WTC11 (cell line): Measurements from ENCODE around the gene ZCCHC24. TPM values are rescaled to one million over a fixed set of nuclear protein-coding genes. Genes with fewer than 3 reads are reported as not detected.

Experiments
- ATAC-seq: fragments of 200-7000 bp; cut with Tn5 transposase; 2 replicates; pipeline ENCODE4 v1.10.0; 2021; ENCODE audit warnings: mild to moderate bottlenecking, moderate library complexity
- CTCF ChIA-PET: fragments of 300-600 bp; sonication (Branson Sonifier 250); formaldehyde crosslinking; loops from one replicate; lab custom pipeline; 2021; ENCODE audit warnings: antibody characterized with exemption; lab: Charles Lee
- POLR2A ChIA-PET: fragments of 350-600 bp; sonication (Branson Sonifier 250); formaldehyde crosslinking; loops from one replicate; lab custom pipeline; 2021; ENCODE audit warnings: antibody characterized with exemption; lab: Charles Lee
- DNase-seq: peaks from one replicate; pipeline ENCODE4 v3.0.0; 2021; ENCODE audit warnings: low spot score
- H3K27ac Mint-ChIP-seq: 2 replicates; pipeline ENCODE4 v1.8.0; 2021; ENCODE audit warnings: mixed read lengths
- H3K27me3 Mint-ChIP-seq: 2 replicates; pipeline ENCODE4 v1.8.0; 2021; ENCODE audit warnings: low read depth, mild to moderate bottlenecking, moderate library complexity, mixed read lengths
- H3K36me3 Mint-ChIP-seq: 2 replicates; pipeline ENCODE4 v1.8.0; 2021; ENCODE audit warnings: mixed read lengths
- H3K4me1 Mint-ChIP-seq: 2 replicates; pipeline ENCODE4 v1.8.0; 2022; ENCODE audit warnings: mixed read lengths
- H3K4me3 Mint-ChIP-seq: 2 replicates; pipeline ENCODE4 v1.8.0; 2021; ENCODE audit warnings: mild to moderate bottlenecking, moderate library complexity, mixed read lengths
- H3K9me3 Mint-ChIP-seq: 2 replicates; pipeline ENCODE4 v1.8.0; 2021; ENCODE audit warnings: mixed read lengths
- ARID4B ChIP-seq: sonication (generic); formaldehyde crosslinking; IDR thresholded peaks from 2 replicates; pipeline ENCODE4 v1.8.0; 2023; ENCODE audit warnings: missing genetic modification reagents, mild to moderate bottlenecking, borderline replicate concordance
- ATF1 ChIP-seq: sonication (generic); formaldehyde crosslinking; IDR thresholded peaks from 2 replicates; pipeline ENCODE4 v1.8.1; 2023; ENCODE audit warnings: mild to moderate bottlenecking, moderate library complexity, missing genetic modification reagents
- ATF2 ChIP-seq: sonication (generic); formaldehyde crosslinking; IDR thresholded peaks from 2 replicates; pipeline ENCODE4 v1.8.1; 2022; ENCODE audit warnings: low read depth, missing genetic modification reagents, borderline replicate concordance
- E2F4 ChIP-seq: sonication (generic); formaldehyde crosslinking; IDR thresholded peaks from 2 replicates; pipeline ENCODE4 v1.8.1; 2022; ENCODE audit warnings: low read depth, mild to moderate bottlenecking, moderate library complexity, missing genetic modification reagents, borderline replicate concordance
- FOXK1 ChIP-seq: sonication (generic); formaldehyde crosslinking; IDR thresholded peaks from 2 replicates; pipeline ENCODE4 v1.8.0; 2022; ENCODE audit warnings: mild to moderate bottlenecking, moderate library complexity, missing genetic modification reagents
- FOXP4 ChIP-seq: sonication (generic); formaldehyde crosslinking; IDR thresholded peaks from 2 replicates; pipeline ENCODE4 v1.8.0; 2022; ENCODE audit warnings: mild to moderate bottlenecking, missing genetic modification reagents
- HMGA2 ChIP-seq: fragments of 250-450 bp; sonication (Bioruptor Pico); IDR thresholded peaks from 2 replicates; pipeline ENCODE4 v1.4.0; 2021; ENCODE audit warnings: mild to moderate bottlenecking, moderate library complexity
- HMGXB4 ChIP-seq: sonication (generic); formaldehyde crosslinking; IDR thresholded peaks from 2 replicates; pipeline ENCODE4 v1.8.1; 2023; ENCODE audit warnings: mild to moderate bottlenecking, moderate library complexity, missing genetic modification reagents
- MYBL2 ChIP-seq: sonication (generic); formaldehyde crosslinking; IDR thresholded peaks from 2 replicates; pipeline ENCODE4 v1.8.1; 2023; ENCODE audit warnings: mild to moderate bottlenecking, moderate library complexity, missing genetic modification reagents
- RELA ChIP-seq: sonication (generic); formaldehyde crosslinking; IDR thresholded peaks from 2 replicates; pipeline ENCODE4 v1.8.1; 2022; ENCODE audit warnings: missing genetic modification reagents, mild to moderate bottlenecking, borderline replicate concordance
- TEAD4 ChIP-seq: sonication (generic); formaldehyde crosslinking; IDR thresholded peaks from 2 replicates; pipeline ENCODE4 v1.8.0; 2022; ENCODE audit warnings: mild to moderate bottlenecking, missing genetic modification reagents
- TP53 ChIP-seq: sonication (generic); formaldehyde crosslinking; IDR thresholded peaks from 2 replicates; pipeline ENCODE4 v1.8.1; 2023; ENCODE audit warnings: mild to moderate bottlenecking, missing genetic modification reagents
- ZNF121 ChIP-seq: sonication (generic); formaldehyde crosslinking; IDR thresholded peaks from 2 replicates; pipeline ENCODE4 v1.8.0; 2023; ENCODE audit warnings: missing genetic modification reagents
- ZNF219 ChIP-seq: sonication (generic); formaldehyde crosslinking; IDR thresholded peaks from 2 replicates; pipeline ENCODE4 v1.8.0; 2023; ENCODE audit warnings: missing genetic modification reagents, mild to moderate bottlenecking, borderline replicate concordance
- ZNF396 ChIP-seq: fragments of 250-450 bp; sonication (Bioruptor Pico); IDR thresholded peaks from 2 replicates; pipeline ENCODE4 v1.8.0; 2021; ENCODE audit warnings: mild to moderate bottlenecking, moderate library complexity, borderline replicate concordance
- total RNA-seq: library from RNA; stranded (reverse); gene quantifications from 3 replicates; pipeline ENCODE4 v1.2.3, GENCODE V29; 2021
- TF ChIP-seq, protein P1 (sequence below): fragments of 250-450 bp; sonication (Bioruptor Pico); IDR thresholded peaks from 2 replicates; pipeline ENCODE4 v1.9.0; 2021; ENCODE audit warnings: mild to moderate bottlenecking, borderline replicate concordance
- TF ChIP-seq, protein P2 (sequence below): sonication (generic); formaldehyde crosslinking; conservative IDR thresholded peaks from 2 replicates; pipeline ENCODE4 v1.8.1; 2023; ENCODE audit warnings: mild to moderate bottlenecking, low read depth, missing genetic modification reagents, moderate library complexity

Gene ZCCHC24
- total RNA-seq, 1 experiment from 2014 or later = 7.7 TPM

DNA sequence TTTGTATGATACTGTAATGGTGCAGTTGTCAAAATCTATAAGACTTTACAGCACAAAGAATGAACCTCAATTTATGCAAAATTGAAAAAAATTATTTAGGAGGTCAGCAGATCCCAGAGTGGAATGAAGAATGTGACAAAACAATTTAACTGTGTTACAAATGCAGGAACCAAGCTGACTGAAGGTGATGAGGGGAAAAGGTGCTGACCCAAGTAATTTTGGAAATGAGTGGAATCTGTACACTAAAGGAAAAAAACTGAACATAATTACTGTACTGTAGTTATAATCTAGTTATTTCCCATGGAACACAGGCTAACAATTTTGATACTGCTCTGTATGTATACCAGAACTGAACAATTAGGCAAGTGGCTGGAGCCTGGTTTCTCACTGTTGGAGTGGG lies 31.2 kb upstream of the ZCCHC24 start (continued):
- TF ChIP-seq, protein P1, sequence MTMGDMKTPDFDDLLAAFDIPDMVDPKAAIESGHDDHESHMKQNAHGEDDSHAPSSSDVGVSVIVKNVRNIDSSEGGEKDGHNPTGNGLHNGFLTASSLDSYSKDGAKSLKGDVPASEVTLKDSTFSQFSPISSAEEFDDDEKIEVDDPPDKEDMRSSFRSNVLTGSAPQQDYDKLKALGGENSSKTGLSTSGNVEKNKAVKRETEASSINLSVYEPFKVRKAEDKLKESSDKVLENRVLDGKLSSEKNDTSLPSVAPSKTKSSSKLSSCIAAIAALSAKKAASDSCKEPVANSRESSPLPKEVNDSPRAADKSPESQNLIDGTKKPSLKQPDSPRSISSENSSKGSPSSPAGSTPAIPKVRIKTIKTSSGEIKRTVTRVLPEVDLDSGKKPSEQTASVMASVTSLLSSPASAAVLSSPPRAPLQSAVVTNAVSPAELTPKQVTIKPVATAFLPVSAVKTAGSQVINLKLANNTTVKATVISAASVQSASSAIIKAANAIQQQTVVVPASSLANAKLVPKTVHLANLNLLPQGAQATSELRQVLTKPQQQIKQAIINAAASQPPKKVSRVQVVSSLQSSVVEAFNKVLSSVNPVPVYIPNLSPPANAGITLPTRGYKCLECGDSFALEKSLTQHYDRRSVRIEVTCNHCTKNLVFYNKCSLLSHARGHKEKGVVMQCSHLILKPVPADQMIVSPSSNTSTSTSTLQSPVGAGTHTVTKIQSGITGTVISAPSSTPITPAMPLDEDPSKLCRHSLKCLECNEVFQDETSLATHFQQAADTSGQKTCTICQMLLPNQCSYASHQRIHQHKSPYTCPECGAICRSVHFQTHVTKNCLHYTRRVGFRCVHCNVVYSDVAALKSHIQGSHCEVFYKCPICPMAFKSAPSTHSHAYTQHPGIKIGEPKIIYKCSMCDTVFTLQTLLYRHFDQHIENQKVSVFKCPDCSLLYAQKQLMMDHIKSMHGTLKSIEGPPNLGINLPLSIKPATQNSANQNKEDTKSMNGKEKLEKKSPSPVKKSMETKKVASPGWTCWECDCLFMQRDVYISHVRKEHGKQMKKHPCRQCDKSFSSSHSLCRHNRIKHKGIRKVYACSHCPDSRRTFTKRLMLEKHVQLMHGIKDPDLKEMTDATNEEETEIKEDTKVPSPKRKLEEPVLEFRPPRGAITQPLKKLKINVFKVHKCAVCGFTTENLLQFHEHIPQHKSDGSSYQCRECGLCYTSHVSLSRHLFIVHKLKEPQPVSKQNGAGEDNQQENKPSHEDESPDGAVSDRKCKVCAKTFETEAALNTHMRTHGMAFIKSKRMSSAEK (CRISPR knock-in tag) = no peak
- TF ChIP-seq ZNF121 (CRISPR knock-in tag) (no peak), MYBL2 (no peak)

GRCh38 chr10:79475877-79476276 lies 30.5 kb upstream of the ZCCHC24 start:
- ChIA-PET POLR2A (no interaction called here), CTCF (interaction anchor here (0.7 to 4.6 kb wide), 6 partner anchors 8 to 1764 kb away, joined by 3 to 28 read pairs (median 5); no protein-coding TSS in a partner anchor)
- Mint-ChIP-seq H3K4me3 (no peak overlapping the region), H3K9me3 (peaks cover 6% of the 10 kb centered on the region; the same call in 1 of the 2 replicates), H3K27ac (no peak overlapping the region), H3K27me3 (peaks cover 20% of the 10 kb centered on the region), H3K36me3 (no peaks in the 10 kb centered on the region), H3K4me1 (no peaks in the 10 kb centered on the region)
- ATAC-seq (no peak), DNase-seq (no peak)
- TF ChIP-seq E2F4 (CRISPR knock-in tag) (no peak), TEAD4 (no peak), HMGXB4 (CRISPR knock-in tag) (no peak), FOXP4 (CRISPR knock-in tag) (no peak), FOXK1 (no peak), ZNF396 (no peak), HMGA2 (CRISPR knock-in tag) (no peak), RELA (CRISPR knock-in tag) (no peak), ARID4B (CRISPR knock-in tag) (no peak), ATF1 (CRISPR knock-in tag) (no peak), ZNF219 (CRISPR knock-in tag) (no peak), TP53 (CRISPR knock-in tag) (no peak), ATF2 (CRISPR knock-in tag) (no peak)
- TF ChIP-seq, protein P2, sequence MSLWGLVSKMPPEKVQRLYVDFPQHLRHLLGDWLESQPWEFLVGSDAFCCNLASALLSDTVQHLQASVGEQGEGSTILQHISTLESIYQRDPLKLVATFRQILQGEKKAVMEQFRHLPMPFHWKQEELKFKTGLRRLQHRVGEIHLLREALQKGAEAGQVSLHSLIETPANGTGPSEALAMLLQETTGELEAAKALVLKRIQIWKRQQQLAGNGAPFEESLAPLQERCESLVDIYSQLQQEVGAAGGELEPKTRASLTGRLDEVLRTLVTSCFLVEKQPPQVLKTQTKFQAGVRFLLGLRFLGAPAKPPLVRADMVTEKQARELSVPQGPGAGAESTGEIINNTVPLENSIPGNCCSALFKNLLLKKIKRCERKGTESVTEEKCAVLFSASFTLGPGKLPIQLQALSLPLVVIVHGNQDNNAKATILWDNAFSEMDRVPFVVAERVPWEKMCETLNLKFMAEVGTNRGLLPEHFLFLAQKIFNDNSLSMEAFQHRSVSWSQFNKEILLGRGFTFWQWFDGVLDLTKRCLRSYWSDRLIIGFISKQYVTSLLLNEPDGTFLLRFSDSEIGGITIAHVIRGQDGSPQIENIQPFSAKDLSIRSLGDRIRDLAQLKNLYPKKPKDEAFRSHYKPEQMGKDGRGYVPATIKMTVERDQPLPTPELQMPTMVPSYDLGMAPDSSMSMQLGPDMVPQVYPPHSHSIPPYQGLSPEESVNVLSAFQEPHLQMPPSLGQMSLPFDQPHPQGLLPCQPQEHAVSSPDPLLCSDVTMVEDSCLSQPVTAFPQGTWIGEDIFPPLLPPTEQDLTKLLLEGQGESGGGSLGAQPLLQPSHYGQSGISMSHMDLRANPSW = no peak
